NCI-H187 treated with DMSO at 0.1 percent for 48 hours (cell line): Measurements from ENCODE around the gene GPC5.

Experiments
- DNase-seq: peaks from one replicate; lab custom pipeline; 2025; lab: John Stamatoyannopoulos, UW

Gene GPC5

DNA sequence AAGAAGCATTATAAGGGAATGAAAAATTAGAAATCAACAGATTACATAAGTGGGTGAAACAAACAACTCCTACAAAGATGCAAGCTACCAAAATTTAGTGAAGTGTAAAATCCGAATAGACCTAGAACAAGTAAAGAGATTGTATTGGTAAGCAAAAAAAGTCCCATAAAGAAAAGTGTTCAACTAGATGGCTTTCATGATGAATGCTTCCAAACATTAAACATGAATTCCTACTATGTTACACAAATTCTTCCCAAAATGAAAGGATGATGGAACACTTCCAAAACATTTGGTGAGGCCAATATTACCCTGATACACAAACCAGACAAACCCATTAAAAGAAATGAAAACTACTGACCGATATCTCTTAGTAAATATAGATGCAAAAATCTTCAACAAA lies 139.0 kb downstream of the GPC5 start:
- DNase-seq, result no peak

GRCh38 chr13:91539286-91540157 lies 141.1 kb downstream of the GPC5 start:
- DNase-seq, result no peak

GRCh38 chr13:91540158-91540736 lies 141.8 kb downstream of the GPC5 start:
- no peak for DNase-seq

- no peak for DNase-seq
Observed at GRCh38 chr13:91544723-91545122, 146.3 kb downstream of the GPC5 start.

DNA sequence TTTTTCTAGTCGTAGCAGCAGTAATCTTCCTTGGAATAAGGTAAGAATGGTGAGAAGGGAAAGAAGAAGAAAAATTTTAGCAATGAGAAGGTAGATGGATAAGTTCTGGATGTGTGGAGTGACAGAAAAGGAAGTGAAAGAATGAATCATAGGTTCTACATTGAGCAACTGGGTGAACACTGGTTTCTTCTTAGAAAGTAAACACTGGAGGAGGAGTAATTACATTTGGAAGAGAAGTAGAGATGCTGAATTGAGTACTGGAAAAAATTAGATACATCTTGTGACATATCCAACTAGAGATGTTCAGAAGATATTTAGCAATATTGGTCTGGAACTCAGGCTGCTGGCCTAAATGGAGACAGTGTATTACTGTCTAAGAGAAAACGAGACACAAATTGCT lies 148.5 kb downstream of the GPC5 start:
- no peak for DNase-seq

DNA sequence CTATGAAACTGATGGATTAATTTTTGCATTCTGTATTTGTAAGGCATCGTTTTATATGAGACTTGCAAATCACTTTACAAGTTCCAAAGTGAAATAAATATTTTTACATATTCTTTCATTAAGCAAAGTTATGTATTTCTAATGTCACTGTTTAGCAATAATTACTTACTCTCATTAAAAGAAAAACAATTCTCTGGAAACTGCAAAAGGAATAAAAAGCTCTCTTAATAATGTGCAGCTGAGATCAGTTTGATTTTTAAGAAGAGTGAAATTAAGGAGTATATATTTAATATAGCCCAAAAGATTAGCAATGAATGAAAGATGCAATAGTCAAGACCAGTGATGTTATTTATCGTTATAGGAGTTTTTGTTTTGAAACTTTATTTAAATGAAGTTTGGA lies 155.2 kb downstream of the GPC5 start:
- DNase-seq, result no peak

DNA sequence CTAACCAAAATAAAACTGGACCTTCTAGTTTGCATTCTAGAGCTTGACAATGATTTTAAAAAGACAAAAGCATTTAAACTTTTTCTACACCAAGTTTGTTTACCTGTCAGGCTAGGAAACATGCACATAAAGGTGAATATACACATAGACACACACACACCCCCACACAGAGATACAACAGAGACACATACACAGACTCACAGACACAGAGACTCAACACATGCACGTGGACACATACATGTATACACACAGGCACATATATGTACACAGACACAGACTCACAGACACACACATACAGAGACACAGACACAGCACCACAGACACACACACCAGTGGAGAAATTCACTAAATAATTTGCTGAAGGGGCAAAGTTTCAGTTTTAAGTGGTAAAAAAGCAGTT lies 155.7 kb downstream of the GPC5 start:
- no peak for DNase-seq

- no peak for DNase-seq
Observed at GRCh38 chr13:91557328-91558090, 159.1 kb downstream of the GPC5 start.

DNA sequence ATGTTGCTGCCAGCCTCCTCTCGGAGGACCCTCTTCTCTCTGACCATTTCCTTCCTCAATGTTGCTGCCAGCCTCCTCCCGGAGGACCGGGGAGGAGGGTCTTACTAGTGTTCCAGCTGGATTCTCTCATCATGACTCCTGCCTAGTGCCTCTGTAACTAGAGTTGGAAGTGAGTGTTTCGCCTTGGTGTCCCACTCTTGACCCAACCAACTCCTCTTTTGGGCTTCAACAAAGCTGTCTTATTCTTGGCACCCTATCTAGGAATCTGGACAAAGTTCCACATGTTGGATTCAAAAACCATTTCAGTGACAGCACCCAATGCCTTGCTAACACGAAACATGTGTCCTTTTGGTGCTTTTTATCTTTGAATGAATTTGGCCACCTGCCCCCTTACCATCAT lies 165.4 kb downstream of the GPC5 start:
- DNase-seq, result no peak

- DNase-seq, result no peak
Observed at GRCh38 chr13:91564396-91564795, 166.0 kb downstream of the GPC5 start.

DNA sequence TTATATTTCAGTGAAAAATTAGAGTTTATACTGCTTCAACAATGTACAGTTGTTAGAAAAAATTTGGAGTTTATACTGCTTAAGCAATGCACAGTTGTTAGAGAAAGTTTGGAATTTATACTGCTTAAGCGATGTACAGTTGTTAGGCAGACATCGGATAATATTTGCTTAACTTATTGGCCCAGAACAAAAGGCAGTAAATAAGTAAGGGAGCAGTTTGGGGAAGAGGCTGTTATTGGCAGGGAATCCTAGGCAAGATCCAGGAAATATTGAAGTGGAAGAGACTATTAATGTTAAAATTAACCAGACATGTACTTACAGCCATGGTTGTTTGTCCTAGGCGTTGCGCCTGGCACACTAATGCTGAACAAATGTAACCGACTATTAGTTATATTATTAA lies 166.9 kb downstream of the GPC5 start:
- no peak for DNase-seq

- no peak for DNase-seq
Observed at GRCh38 chr13:91567485-91568207, 169.2 kb downstream of the GPC5 start.

DNA sequence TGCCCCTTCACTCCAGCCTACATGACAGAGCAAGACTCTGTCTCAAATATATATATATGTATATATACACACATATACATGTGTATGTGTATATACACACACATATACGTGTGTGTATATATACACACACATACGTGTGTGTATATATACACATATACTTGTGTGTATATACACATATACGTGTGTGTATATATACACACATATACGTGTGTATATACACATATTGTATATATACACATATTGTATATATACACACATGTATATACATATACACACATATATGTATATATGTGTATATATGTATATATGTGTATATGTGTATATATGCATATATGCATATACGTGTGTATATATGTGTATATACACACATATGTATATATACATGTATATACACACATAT lies 173.3 kb downstream of the GPC5 start:
- no peak for DNase-seq

GRCh38 chr13:91572439-91572838 lies 174.0 kb downstream of the GPC5 start:
- no peak for DNase-seq

DNA sequence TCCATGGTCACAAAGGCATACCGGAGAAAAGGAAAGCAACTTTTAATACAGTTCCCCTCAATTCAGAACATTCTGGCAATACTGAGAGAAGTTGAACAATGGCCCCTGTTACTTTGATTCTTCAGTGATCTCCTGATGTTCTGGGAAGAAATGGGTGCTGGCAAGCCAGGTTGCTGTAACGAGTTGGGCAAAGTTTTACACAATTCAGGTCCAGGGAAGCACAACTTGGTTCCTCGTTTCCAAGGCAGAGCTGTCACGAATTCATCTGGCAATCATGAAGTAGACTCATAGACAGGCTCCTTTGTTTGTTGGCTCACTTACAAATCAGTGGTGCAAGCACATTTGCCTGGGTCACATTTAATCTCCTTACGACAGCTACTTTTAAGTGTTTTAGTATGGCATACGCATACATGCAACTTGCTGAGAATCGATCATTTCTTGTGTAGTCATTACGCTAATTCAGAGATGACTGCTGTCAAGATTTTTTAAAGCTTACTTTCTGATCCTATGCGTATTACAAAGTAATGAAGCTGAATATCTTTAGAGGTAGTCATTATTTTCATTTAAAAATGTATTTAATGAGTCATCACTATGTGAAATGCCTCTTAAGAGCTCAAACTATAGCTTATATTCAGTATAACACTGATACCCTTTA lies 174.7 kb downstream of the GPC5 start:
- no peak for DNase-seq

DNA sequence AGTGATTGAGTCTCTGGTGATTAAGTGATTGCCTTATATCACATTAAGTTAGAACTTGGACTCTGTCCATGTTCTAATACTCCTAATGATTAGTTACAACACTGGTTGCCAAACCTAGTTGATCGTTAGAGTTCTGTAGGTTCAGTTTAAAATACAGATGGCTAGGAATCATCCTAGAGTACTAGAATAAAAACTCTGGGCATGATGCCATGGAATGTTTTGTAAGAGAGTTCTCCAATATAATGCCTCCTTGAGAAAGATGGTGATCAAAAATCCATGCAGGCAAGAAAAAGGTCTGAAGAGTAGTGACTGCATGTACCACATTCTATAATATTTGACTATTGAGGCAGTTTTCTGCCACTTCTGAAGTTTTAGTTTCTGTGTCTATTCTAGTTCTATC lies 176.3 kb downstream of the GPC5 start:
- no peak for DNase-seq

DNA sequence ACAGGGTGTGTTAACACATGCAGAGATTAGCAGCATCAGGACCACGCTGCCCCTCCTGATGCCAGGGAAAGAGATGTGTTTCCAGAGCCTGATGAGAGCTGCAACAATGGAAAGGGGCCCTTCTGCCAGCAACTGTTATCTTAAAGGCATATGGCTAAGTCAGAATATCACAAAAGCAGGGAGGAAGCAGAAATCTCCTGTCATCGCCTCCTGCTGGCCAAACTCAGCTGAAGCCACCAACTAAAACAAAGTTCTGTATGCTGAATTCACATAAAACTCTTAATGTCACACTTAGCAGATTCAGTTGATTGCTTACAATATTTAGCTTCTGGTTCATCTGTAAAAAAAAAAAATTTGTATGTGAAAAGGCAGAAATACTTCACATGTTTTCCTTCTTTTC lies 178.2 kb downstream of the GPC5 start:
- DNase-seq, result no peak

- no peak for DNase-seq
Observed at GRCh38 chr13:91579320-91579719, 180.9 kb downstream of the GPC5 start.

GRCh38 chr13:91580749-91581148 lies 182.3 kb downstream of the GPC5 start:
- no peak for DNase-seq

- no peak for DNase-seq
Observed at GRCh38 chr13:91586609-91587008, 188.2 kb downstream of the GPC5 start.

DNA sequence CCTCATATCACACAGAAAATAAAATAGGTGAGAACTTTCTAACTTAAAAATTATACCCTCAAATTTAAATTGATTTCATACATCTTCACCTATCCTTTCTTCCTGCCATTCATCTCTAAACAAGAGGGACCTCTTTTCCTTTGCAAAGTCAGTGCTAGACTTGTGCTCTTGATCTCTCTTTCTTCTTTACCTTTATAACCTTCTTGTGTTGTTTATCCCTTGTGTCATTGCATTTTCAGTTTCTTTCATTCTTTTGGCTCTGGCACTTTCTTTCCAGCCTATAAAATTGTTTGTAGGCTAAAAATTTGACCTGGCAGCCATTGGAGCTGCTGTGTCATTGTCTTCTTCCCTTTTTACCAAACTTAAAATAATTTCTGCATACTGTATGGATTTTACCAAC lies 190.1 kb downstream of the GPC5 start:
- DNase-seq, result no peak
